Lung (tissue), 12 donors: Measurements from ENCODE around the gene SRPRA. TPM values are rescaled to one million over a fixed set of nuclear protein-coding genes. Genes with fewer than 3 reads are reported as not detected.
A peak's percentile ranks its signal among the peaks of the same experiment; 100 is the strongest.

ENCODE experiments used
- ATAC-seq: fragments of 200-7000 bp; cut with Tn5 transposase; one replicate; pipeline ENCODE4 v1.9.1; 2020; ENCODE audit warnings: moderate number of reproducible peaks; ENCODE audit not compliant: insufficient read depth, low FRiP score
- DNase-seq, 3 donors: peaks; one replicate each; pipeline ENCODE4 v3.0.0-alpha.2; 2013 to 2017
- H3K27ac ChIP-seq, 2 donors: one replicate each; pipeline ENCODE4 v1.5.1; 2013; ENCODE audit warnings: mild to moderate bottlenecking in 2 of 2, moderate library complexity in 2 of 2, control low read depth in 1 of 2, inconsistent platforms in 1 of 2, low read depth in 1 of 2, low read length in 1 of 2
- H3K27me3 ChIP-seq, 3 donors: one replicate each; pipeline ENCODE4 v1.5.1; 2013; ENCODE audit warnings: low read length in 2 of 3; ENCODE audit not compliant: control insufficient read depth in 3 of 3, insufficient read depth in 3 of 3
- H3K36me3 ChIP-seq, 4 donors: one replicate each; pipeline ENCODE4 v1.5.1; 2013; ENCODE audit warnings: low read length in 4 of 4, mild to moderate bottlenecking in 1 of 4, moderate library complexity in 1 of 4; ENCODE audit not compliant: control insufficient read depth in 4 of 4, insufficient read depth in 4 of 4
- H3K4me1 ChIP-seq, 5 donors: one replicate each; pipeline ENCODE4 v1.5.1; 2013; ENCODE audit warnings: low read length in 5 of 5, mild to moderate bottlenecking in 2 of 5, moderate library complexity in 1 of 5; ENCODE audit not compliant: control insufficient read depth in 5 of 5, insufficient read depth in 5 of 5
- H3K4me3 ChIP-seq: one replicate; pipeline ENCODE4 v1.5.1; 2013; ENCODE audit warnings: mild to moderate bottlenecking, control low read depth, moderate library complexity
- H3K9ac ChIP-seq, 2 donors: one replicate each; pipeline ENCODE4 v1.5.1; 2013; ENCODE audit warnings: low read length in 2 of 2, control low read depth in 1 of 2; ENCODE audit not compliant: insufficient read depth in 1 of 2
- H3K9me3 ChIP-seq, 4 donors: one replicate each; pipeline ENCODE4 v1.5.1; 2013; ENCODE audit warnings: low read length in 3 of 4, mild to moderate bottlenecking in 1 of 4, moderate library complexity in 1 of 4; ENCODE audit not compliant: control insufficient read depth in 4 of 4, insufficient read depth in 3 of 4
- CTCF ChIP-seq: IDR thresholded peaks from 2 replicates; pipeline ENCODE4 v1.5.1; 2012; ENCODE audit warnings: mild to moderate bottlenecking; ENCODE audit errors: control extremely low read depth, extremely low read depth
- WGBS, 2 donors: extraction: QIAGEN DNeasy Blood & Tissue Kit; methylation state at CpG; one replicate each; pipeline ENCODE4 v1.1.7; 2013; 5-methylcytosine and 5-hydroxymethylcytosine counted together
- polyA plus RNA-seq, 2 donors: library from polyadenylated mRNA; stranded (reverse); fragments of 200-250 nt; gene quantifications; one replicate each; pipeline ENCODE4 v1.2.1, GENCODE V29; 2013
- total RNA-seq, 2 donors: library from RNA; depleted of rRNA in 1 of 2; stranded (reverse); fragments of >200 nt in 1 of 2; gene quantifications; one replicate each; pipeline ENCODE4 v1.2.1, GENCODE V29; 2014 to 2021
- donor health status: control.
- donor health status: control.
- donor health status: Bipolar disorder and iron deficiency.
- donor health status: healthy.
- donor health status: DM: yes; HTN: yes; CAD: no.

The SRPRA gene
- total and polyA plus RNA-seq, 4 donors = 51.7 to 145 (median 82.4) TPM

GRCh38 chr11:126281245-126281644, 12.6 kb upstream of the SRPRA start:
- WGBS, 2 donors = 58 to 66% methylated on average over 6 of the region's 6 CpGs
- peak; percentile 25 to 57 (median 33) for DNase-seq
- ATAC-seq = peak; percentile 9
- no peaks in the 10 kb centered on the region for H3K27me3 ChIP-seq
- no peaks in the 10 kb centered on the region for H3K9me3 ChIP-seq
- H3K9ac ChIP-seq = no peak overlapping the region
- H3K36me3 ChIP-seq = peaks cover 0 to 11% (median 4%) of the 10 kb centered on the region in 4 donors
- H3K4me1 ChIP-seq = peaks cover 4 to 16% (median 8%) of the 10 kb centered on the region in 5 donors
- no peak overlapping the region for H3K4me3 ChIP-seq
- no peak for TF ChIP-seq CTCF
- H3K27ac ChIP-seq = no peak overlapping the region

DNA sequence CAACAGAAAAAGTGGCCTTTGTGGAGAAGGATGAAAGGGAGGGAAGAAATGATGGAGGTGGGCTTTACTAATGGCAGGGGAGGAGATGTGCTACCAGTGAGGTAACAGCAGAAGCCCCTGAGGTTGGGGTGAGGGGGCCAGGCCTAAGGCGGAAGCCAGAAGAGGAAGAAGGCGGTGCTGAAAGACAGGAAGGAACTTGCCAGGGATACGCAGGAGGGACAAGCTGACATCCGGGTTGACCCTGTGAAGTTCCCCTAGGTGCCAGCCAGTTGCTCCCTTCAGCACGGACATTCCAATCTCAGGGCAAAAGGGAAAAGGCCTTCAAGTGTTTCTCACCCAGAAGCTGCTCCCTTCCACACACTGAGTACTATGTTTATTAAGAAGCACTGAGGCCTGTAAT, 11.9 kb upstream of the SRPRA start:
- TF ChIP-seq CTCF = no peak
- no peak overlapping the region for H3K9ac ChIP-seq
- WGBS, 2 donors = 15 to 45% methylated on average over 5 of the region's 5 CpGs
- peaks cover 4 to 16% (median 8%) of the 10 kb centered on the region in 5 donors for H3K4me1 ChIP-seq
- H3K27ac ChIP-seq = peak overlapping the region in 1 of 2 donors; percentile 50
- ATAC-seq (no peak), DNase-seq (peak in 1 of 3 donors; percentile 32)
- H3K36me3 ChIP-seq = peaks cover 2 to 15% (median 7%) of the 10 kb centered on the region in 4 donors
- H3K4me3 ChIP-seq = no peak overlapping the region
- no peaks in the 10 kb centered on the region for H3K9me3 ChIP-seq
- no peaks in the 10 kb centered on the region for H3K27me3 ChIP-seq

- 75 to 79% methylated on average over 8 of the region's 8 CpGs for WGBS, 2 donors
- no peak for DNase-seq
- no peak overlapping the region for H3K4me3 ChIP-seq
- no peak for TF ChIP-seq CTCF
- no peak for ATAC-seq
- no peak overlapping the region for H3K9ac ChIP-seq
- no peaks in the 10 kb centered on the region for H3K9me3 ChIP-seq
- H3K4me1 ChIP-seq = peaks cover 4 to 16% (median 8%) of the 10 kb centered on the region in 5 donors
- peaks cover 3 to 17% (median 13%) of the 10 kb centered on the region in 4 donors for H3K36me3 ChIP-seq
- H3K27ac ChIP-seq = no peak overlapping the region
- H3K27me3 ChIP-seq = no peaks in the 10 kb centered on the region
Measured at GRCh38 chr11:126279191-126279590, 10.5 kb upstream of the SRPRA start.

GRCh38 chr11:126277780-126278179, 9.1 kb upstream of the SRPRA start:
- H3K4me3 ChIP-seq = no peak overlapping the region
- no peak for ATAC-seq
- no peaks in the 10 kb centered on the region for H3K27me3 ChIP-seq
- no peak for DNase-seq
- no peak for TF ChIP-seq CTCF
- H3K36me3 ChIP-seq = peaks cover 11 to 22% (median 18%) of the 10 kb centered on the region in 4 donors
- 93 to 94% methylated on average over 4 of the region's 4 CpGs for WGBS, 2 donors
- no peak overlapping the region for H3K9ac ChIP-seq
- no peak overlapping the region for H3K27ac ChIP-seq
- H3K4me1 ChIP-seq = peaks cover 4 to 16% (median 8%) of the 10 kb centered on the region in 5 donors
- no peaks in the 10 kb centered on the region for H3K9me3 ChIP-seq
